ENCODE measurements around the gene CCL13.

Gene CCL13

DNA sequence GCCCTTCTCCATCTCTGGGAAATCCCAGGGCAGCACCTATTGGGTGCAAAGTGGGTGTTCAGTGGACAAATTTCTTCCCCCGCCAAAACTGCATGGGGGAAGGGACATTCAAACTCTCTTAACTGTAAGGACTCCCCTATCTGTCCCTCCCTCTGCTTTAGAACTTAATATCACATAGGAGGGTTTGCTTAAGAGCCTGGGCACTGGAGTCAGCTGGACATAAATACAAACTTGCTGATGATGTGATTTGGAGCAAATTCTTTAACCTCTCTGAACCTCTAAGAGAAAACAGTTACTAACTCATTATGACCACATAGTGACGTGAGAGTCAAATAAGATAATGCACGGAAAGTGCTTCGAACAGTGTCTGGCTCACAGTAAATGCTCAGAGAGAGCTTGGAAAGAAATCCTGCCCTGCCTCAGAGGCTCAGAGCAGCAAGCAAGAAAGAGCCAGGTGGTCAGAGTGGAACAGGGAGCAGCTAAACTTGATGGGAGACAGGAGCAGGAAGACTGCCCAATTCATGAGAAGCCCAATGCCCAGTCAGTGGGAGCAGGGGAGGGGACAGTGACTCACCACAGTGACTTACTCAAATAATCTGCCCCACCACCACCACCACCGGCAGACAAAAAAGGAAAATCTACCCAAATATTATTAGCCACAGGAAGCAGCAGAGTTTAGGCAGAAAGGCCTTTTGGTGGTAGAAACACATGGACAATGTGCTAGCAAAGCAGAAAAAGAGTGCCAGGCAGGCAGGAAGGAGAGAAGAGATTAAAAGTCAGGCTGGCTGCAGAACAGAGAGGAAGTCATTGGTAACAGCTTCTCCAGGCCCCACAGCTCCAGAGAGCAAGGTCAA, 30.6 kb downstream of the CCL13 start:
- no peak for DNase-seq

DNA sequence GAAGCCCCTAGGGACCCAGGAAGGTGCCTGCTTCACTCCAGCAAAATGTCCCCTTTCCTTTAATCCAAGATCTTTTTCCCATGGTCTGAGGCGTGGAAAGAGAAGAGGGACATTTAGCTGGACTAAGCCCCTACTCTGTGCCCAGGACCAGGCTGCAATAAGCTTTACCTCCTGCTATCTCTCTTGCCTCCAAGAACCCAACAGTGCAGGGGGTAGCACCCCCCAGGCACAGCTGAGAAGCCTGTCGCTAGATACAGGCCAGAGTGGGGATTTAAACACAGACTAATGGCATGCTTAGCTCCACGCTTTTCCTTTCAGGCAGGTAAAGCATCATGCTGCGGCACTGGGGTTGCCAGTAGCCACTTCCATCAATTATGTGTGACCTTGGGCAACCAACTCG, 31.3 kb downstream of the CCL13 start:
- DNase-seq, result no peak

DNA sequence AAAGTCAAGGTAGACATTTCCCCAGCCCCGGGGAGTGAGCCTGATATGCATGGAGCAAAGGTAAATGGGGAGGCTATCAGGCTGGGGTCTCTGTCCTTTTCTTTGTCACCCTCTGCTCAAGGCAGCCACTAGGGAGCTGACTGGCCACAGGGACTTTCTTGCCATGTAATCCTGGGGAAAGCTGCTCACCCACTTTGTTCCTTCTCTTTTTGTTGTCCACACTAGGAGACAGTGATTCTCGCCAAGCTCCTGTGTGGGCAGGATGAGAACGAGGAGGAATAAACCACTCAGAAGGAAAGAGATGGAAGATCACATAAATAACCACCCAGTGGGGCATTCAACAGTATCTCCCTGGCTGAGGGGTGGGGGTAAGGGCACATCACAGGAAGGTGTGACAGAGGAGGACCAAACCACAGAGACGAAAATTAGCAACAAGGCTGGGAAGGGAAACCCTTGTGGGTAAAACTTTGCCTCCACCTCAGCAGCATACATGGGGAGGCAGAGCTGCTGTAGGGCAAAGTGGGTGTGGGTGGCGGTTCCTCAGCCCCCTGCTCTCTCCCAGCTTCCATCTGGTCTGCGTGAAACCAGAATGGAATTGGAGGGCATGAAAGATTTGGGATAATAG, 33.0 kb downstream of the CCL13 start:
- DNase-seq, result no peak

DNA sequence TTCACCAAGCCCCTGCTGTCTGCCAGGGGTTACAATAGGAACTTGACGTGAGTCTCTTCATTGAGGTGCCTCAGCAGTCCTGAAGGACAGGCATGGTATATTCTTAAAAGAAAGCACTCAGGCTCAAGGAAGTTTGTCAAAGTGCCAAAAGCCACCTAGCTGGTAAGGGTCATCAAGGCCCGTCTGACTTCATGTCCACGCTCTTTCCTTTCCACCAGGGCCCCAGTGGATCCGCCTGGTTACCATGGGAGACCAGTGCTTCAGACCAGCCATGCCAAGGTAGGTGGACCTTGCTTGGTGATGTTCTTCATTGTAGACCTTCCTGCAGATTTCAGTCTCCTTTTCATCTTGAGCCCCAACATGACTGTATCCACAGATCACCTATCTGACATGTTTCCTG, 34.4 kb downstream of the CCL13 start:
- no peak for DNase-seq

DNA sequence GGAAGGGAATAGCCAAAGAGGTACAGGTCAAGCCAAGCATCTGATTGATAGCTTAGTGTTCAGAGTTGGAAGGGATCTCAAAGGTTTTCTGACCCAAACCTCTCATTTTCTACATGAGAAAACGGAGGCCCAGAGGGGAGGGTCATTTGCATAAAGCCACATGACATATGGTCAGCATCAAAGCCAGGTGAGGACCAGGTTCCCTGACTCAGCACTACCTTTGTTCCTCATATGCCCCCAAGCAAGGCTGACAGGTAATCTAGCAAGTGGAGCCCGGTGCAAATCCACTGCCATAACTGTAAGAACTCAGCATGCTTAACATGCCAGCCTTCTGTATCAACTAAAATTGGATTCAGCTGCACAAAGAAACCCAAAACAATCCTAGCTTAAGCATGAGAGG, 35.0 kb downstream of the CCL13 start:
- DNase-seq, result no peak

DNA sequence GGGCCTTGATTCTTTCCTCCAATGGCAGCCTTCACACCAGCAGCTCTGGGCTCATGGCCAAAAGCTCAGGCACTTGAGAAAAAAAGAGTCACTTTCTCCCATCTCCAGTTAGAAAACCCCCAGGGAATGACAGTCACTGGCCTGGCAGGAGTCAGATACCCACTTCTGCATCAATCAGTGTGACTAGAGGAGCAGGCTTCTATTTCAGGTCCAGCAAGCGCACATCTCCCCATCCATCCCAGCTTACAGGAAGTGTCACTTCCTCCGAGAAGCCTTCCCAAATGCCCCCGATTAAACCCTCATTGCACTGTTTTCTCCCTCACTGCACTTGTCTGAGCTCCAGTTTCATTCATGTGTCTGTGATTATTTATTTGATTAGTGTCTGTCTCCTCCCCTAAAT, 37.1 kb downstream of the CCL13 start:
- no peak for DNase-seq

DNA sequence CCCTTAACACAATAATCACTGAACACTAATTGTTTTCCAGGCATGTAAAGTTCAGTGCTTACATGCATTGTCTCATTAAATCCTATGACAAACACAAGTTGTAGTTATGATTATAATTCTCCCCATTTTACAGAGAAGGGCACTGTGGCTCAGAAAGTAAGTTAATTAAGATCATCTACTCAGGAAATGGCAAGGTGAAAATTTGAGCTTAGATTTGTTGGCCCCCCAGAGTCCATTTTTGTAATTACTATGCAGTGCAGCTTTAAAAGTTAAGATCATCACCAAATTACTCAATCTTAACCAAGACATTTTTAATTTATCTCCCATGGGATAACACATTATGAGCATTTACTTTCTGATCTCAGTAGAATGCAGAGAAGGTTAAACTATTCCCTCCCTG, 41.0 kb downstream of the CCL13 start:
- no peak for DNase-seq

DNA sequence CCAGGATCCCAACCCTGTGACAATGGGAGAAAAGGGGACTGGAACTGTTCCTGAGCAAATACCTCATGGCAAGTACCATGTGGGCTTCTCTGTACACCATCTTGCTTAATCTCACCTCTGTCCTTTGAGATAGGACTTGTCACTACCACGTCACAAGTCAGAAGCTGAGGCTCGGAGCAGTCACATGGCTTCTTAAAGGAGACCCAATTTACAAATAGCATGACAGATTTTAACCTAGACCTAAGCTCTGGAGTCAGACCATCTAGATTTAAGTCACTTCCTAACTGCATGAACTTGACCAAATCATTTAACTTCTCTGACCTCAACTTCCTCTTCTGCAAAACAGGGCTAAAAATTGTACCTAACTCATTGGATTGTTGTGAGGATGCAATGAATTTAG, 42.7 kb downstream of the CCL13 start:
- DNase-seq, result no peak

DNA sequence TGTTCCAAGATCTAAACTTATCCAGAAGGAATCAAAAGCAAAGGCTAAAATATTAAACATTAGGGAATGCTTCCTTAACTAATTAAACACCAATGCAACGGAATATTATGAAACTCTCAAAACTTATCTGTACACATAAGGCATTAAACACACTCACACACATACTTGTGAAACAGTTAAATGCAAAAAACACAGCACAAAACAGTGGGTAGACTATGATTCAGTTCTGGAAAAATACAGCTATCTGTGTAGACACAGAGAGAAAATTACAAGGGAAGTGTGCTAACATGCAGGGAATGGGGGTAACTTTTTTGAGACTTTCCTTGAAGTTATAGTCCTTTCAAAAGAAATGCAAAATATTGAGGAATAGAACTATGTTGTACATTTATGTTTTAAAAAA, 43.4 kb downstream of the CCL13 start:
- no peak for DNase-seq

DNA sequence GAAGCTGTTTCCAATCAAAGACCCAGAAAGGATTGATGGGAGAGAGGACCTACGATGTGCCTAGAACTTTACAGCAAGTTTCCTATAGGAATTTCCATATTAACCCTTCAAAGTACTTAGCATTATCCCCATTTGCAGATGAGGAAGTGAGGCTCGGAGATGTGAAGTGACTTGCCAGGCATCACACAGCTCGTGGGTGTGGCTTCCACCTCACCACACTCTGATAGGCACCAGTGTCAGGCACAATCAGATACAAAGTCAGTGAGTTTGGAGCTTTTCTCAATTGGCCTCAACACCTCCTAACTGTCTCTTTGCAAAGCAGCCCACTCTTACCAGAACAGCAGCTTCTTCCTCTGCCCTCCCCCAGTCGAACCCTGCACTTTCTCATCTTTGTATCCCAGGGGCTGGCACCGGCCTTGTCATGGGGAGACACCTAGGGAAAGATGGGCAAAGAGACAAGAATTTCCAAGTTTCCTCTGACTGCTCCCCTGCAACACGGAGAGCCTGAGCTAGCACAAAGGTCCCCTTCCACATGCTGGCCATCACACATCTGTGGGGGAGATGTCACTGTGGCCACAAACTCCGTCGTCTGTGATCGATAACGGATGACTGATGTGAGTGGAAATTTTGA, 44.1 kb downstream of the CCL13 start:
- no peak for DNase-seq

DNA sequence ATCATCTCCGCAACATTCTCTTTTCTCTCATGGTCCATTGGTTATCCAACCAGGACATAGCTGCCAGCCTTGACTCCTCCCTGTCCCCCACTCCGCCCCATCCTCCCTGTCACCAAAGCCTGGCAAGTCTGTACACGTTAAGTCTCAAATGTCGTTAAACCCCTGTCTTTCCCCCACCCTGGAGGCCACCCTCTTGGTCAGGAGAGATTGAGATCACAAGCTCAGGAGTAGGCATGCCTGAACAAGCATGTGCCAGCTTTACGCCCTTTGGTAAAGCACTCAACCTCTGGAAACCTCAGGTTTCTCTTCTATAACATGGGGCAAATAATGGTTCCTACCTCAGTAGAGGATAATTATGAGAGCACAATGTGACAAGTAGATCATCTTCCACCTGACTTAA, 44.9 kb downstream of the CCL13 start:
- no peak for DNase-seq

DNA sequence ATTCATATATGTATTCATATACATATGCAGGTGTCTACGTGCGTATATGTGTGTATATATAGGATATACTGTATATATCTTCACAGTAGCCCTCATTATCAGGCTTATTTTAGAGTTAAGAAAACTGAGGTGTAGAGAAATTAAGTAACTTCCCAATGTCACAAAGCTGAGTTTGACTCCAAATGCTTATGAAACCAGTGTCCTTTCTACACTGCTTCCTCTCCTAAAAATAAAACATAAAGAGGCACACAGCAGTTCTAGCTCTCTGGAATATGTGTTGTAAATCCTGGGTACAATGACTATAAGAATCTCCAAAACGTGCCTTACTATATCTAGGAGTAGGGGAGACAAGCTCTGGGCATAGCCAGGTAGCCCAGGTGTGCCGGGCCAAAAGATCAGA, 46.7 kb downstream of the CCL13 start:
- DNase-seq, result no peak

DNA sequence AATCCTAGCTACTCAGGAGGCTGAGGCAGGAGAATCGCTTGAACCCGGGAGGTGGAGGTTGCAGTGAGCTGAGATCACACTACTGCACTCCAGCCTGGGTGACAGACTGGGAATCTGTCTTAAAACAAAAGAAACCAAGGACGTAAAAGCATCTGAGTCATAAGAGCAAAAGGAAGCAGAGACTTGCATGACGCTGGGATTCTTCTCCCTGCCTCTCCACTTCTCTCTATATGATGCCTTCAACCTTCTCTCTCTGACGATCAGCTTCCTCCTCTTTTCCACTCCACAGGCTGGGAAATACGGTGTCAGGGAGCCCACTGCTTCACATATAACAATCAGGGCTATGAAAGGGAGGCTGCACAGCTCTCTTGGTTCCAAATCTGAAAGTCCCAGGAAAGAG, 49.9 kb downstream of the CCL13 start:
- no peak for DNase-seq
